HG02852 (cell line): ENCODE results near the gene HTR1D.

Experiments
- ATAC-seq: cut with Tn5 transposase; IDR thresholded peaks from one replicate; pipeline ENCODE4 v1.9.1; 2021; ENCODE audit warnings: mild to moderate bottlenecking, moderate library complexity; ENCODE audit not compliant: unreplicated experiment

The HTR1D gene

GRCh38 chr1:23152966-23153684 lies 64.2 kb downstream of the HTR1D start:
- ATAC-seq, result no peak

- no peak for ATAC-seq
These were observed 66.6 kb downstream of the HTR1D start for GRCh38 chr1:23150742-23151141.

DNA sequence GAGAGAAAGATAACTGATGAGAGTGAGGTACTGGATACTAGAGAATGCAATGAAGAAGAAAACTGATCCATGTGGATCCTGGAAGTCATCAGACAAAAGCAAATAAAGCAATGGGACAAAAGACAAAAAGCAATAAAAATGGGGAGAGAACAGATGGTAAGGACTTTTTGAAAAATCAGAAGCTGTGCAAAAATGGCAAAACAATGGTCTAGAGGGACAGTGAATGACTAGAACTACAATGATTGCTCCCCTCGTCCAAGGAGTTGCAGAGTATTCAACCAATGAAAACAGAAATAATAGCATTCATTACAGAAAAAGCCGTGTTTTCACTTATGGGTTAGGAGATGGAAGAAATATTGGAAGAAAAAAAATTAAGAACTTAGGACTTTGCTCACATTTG lies 67.2 kb downstream of the HTR1D start:
- ATAC-seq, result no peak

DNA sequence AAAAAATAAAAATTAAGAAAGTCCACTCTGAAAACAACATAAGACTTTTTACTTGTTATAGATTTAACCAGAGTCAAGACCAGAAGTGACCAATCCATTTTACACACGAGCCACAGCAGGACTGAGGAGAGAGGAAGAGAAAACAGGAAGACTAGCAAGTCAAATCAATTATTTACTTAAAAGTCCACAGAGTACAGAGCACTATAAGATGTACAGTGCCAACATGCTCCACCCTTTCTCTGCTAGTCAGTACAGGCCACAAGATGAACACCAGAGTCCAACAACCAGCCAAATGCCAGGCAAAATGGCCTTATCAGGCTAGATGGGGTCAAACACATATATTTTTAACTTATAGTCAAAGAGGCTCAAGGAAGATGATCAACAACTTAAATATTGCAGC lies 68.2 kb downstream of the HTR1D start:
- ATAC-seq, result no peak

DNA sequence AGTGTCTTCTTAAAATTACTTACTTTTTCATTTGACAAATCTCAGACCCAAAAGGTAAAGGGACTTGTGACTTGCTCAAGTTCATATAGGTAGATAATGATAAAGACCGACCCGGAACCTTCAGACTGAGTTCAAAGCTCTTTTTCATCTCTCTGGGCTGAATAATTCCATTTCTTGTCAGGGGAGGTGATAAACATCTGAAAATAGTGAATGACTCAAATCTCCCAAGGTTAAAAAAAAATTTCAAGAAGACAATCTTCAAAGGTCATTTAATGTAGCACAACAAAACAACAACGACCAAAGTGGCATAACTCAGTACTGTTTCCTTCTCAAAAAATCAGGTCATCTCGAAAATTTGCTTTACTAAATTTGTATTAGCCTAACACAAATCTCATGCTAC lies 69.2 kb downstream of the HTR1D start:
- ATAC-seq, result no peak
